ENCODE measurements around the gene TTC16.
"Not testable (repeated sequence)": the region's sequence is repeated elsewhere in the genome, so short reads cannot be mapped to it uniquely, and the experiment has no call there.

The TTC16 gene

DNA sequence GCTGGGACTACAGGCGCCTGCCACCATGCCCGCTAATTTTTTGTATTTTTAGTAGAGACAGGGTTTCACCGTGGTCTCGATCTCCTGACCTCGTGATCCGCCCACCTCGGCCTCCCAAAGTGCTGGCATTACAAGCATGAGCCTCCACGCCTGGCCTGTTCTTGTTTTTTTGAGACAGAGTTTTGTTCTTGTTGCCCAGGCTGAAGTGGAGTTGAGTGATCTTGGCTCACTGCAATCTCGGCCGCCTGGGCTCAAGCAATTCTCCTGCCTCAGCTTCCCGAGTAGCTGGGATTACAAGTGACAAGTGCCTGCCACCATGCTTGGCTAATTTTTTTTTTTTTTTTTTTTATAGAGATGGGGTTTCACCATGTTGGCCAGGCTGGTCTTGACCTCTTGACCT, 40.9 kb downstream of the TTC16 start:
- peaks cover 16% of the 10 kb centered on the region for H3K4me1 Mint-ChIP-seq
- not testable (repeated sequence) for H3K27ac Mint-ChIP-seq (ENCODE audit: low read depth); H3K9me3 Mint-ChIP-seq; DNase-seq (ENCODE audit: low spot score in 2 of 2); ATAC-seq (replicated peaks; ENCODE audit: extremely low read depth, poor library complexity, severe bottlenecking); H3K27me3 Mint-ChIP-seq; H3K4me3 Mint-ChIP-seq
- peaks cover 37% of the 10 kb centered on the region for H3K36me3 Mint-ChIP-seq (ENCODE audit: insufficient read depth)

DNA sequence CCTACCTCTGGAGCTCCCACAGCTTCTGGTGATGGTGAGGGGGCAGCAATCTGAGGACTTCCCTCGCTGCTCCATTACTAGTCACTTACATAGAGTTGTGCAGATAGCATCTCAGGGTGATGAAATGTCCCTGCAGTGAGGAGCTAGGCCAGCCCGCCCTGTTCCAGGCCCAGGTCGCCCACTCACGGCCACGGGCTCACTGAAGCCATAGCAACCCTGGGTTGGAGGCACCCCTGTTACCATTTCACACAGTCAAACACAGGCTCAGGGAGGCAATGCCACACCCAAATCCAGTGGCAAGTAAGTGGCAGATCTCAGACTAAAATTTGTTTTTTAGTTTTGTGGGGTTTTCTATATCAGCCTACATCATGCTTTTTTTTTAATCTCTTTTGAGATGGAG, 43.0 kb downstream of the TTC16 start:
- Mint-ChIP-seq H3K27me3 (no peaks in the 10 kb centered on the region), H3K36me3 (ENCODE audit: insufficient read depth) (peaks cover 37% of the 10 kb centered on the region), H3K4me1 (peaks cover 23% of the 10 kb centered on the region), H3K4me3 (no peak overlapping the region), H3K27ac (ENCODE audit: low read depth) (peak overlapping the region; percentile 77), H3K9me3 (no peaks in the 10 kb centered on the region)
- DNase-seq (ENCODE audit: low spot score in 2 of 2) (no peak), ATAC-seq (replicated peaks; ENCODE audit: extremely low read depth, poor library complexity, severe bottlenecking) (no peak)

DNA sequence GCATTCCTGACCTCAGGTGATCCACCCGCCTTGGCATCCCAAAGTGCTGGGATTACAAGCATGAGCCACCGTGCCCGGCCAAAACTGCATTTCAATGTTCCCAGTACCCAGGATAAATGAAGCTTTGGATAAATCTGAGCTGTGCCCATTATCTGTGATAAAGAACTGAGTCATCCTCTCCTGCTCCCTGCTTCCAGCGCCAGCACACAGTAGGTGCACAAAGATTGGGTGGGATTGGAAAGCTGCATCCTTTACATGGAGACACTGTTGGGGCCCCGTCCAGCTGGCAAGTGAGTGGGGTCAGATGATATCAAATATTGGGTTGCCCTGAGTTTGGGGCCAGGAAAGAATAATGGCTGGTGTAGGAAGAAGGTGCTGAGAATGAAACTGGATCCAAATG, 45.2 kb downstream of the TTC16 start:
- no peaks in the 10 kb centered on the region for H3K9me3 Mint-ChIP-seq
- ATAC-seq (replicated peaks; ENCODE audit: extremely low read depth, poor library complexity, severe bottlenecking) (no peak), DNase-seq (ENCODE audit: low spot score in 2 of 2) (no peak)
- H3K4me1 Mint-ChIP-seq = peaks cover 43% of the 10 kb centered on the region
- no peak overlapping the region for H3K27ac Mint-ChIP-seq (ENCODE audit: low read depth)
- H3K36me3 Mint-ChIP-seq (ENCODE audit: insufficient read depth) = peaks cover 39% of the 10 kb centered on the region
- H3K4me3 Mint-ChIP-seq = no peak overlapping the region
- no peaks in the 10 kb centered on the region for H3K27me3 Mint-ChIP-seq

DNA sequence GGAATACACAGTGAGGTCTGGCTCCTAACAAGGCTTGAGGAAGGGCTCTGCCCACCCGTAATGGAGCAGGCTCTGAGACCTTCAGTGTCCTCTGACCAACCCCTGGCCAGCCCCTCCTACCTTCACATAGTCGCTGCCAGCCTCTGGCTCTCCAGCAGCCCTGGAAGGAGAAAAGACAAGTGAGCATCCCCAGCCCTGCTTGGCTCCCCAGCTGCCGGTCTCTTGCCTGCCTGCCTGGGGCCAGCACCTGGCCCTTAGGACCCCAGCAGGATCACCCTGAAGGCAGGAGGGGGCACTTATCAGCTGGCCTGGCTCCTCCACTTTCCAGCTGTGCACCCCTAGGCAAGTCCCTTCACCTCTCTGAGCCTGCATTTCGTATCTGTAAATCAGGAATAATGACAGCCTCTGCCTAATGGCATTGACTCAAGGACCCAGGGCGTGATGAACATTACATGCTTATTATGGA, 45.6 kb downstream of the TTC16 start:
- no peak for DNase-seq (ENCODE audit: low spot score in 2 of 2)
- Mint-ChIP-seq H3K27me3 (no peaks in the 10 kb centered on the region), H3K36me3 (ENCODE audit: insufficient read depth) (peaks cover 41% of the 10 kb centered on the region), H3K9me3 (no peaks in the 10 kb centered on the region), H3K27ac (ENCODE audit: low read depth) (peak overlapping the region; percentile 96), H3K4me3 (no peak overlapping the region), H3K4me1 (peaks cover 48% of the 10 kb centered on the region)
- no peak for ATAC-seq (replicated peaks; ENCODE audit: extremely low read depth, poor library complexity, severe bottlenecking)

GRCh38 chr9:127762111-127762676, 46.3 kb downstream of the TTC16 start:
- no peak for DNase-seq (ENCODE audit: low spot score in 2 of 2)
- Mint-ChIP-seq H3K36me3 (ENCODE audit: insufficient read depth) (peaks cover 37% of the 10 kb centered on the region), H3K27ac (ENCODE audit: low read depth) (peak overlapping the region; percentile 96), H3K4me3 (no peak overlapping the region), H3K9me3 (no peaks in the 10 kb centered on the region), H3K27me3 (no peaks in the 10 kb centered on the region), H3K4me1 (peaks cover 55% of the 10 kb centered on the region)
- no peak for ATAC-seq (replicated peaks; ENCODE audit: extremely low read depth, poor library complexity, severe bottlenecking)

DNA sequence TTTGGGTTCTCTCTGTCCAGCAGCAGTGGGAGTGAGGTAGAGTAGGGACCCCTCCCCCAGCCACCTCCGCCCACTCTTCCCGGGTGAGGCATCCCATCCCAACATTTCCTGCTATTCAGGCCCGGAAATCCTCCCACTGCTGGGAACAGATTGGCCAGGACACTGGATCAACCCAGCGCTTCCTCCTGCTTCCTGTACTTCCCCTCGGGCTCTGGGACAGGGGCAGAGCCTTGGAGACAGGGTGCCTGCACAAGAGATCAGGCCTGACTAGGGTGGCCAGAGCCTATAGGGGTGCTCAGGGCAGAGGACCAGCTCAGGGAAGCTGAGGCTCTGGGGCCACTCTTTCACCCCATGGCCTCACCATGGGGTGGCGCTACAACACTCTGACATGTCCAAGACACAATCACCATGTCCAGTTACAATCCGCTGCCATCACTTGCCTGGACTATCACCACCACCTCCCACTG, 48.1 kb downstream of the TTC16 start:
- Mint-ChIP-seq H3K9me3 (no peaks in the 10 kb centered on the region), H3K27ac (ENCODE audit: low read depth) (peak overlapping the region; percentile 96), H3K4me1 (peaks cover 64% of the 10 kb centered on the region), H3K36me3 (ENCODE audit: insufficient read depth) (peaks cover 39% of the 10 kb centered on the region), H3K27me3 (no peaks in the 10 kb centered on the region), H3K4me3 (peak overlapping the region; percentile 20)
- DNase-seq (ENCODE audit: low spot score in 2 of 2) = no peak
- no peak for ATAC-seq (replicated peaks; ENCODE audit: extremely low read depth, poor library complexity, severe bottlenecking)

DNA sequence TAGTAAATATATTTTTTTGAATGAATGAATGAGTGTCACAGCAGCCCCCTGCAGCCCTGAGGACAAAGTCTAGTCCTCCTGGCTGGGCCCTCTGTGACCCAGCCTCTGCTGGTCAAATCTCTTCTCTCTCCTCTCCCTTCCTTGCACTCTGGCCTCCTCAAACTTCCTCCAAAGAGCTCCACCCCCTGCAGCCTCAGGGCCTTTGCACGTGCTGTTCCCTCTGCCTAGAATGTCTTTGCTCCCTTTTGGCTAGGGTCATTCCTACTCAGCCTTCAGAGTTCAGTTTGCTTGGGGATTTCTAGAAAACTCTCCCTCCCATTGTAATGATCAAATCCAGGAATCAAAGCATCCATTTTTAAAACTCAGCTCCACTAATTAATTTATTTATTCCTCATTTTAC, 49.5 kb downstream of the TTC16 start:
- peaks cover 75% of the 10 kb centered on the region for H3K4me1 Mint-ChIP-seq
- H3K36me3 Mint-ChIP-seq (ENCODE audit: insufficient read depth) = peaks cover 31% of the 10 kb centered on the region
- no peaks in the 10 kb centered on the region for H3K27me3 Mint-ChIP-seq

GRCh38 chr9:127767410-127767809, 51.5 kb downstream of the TTC16 start:
- Mint-ChIP-seq H3K27me3 (no peaks in the 10 kb centered on the region), H3K4me1 (peaks cover 85% of the 10 kb centered on the region), H3K9me3 (no peaks in the 10 kb centered on the region), H3K27ac (ENCODE audit: low read depth) (peak overlapping the region; percentile 96), H3K36me3 (ENCODE audit: insufficient read depth) (peaks cover 35% of the 10 kb centered on the region), H3K4me3 (peak overlapping the region; percentile 68)
- ATAC-seq (replicated peaks; ENCODE audit: extremely low read depth, poor library complexity, severe bottlenecking) (no peak), DNase-seq (ENCODE audit: low spot score in 2 of 2) (no peak)

More for the DNA sequence above, 49.5 kb downstream of the TTC16 start:
- Mint-ChIP-seq H3K9me3 (no peaks in the 10 kb centered on the region), H3K27ac (ENCODE audit: low read depth) (peak overlapping the region; percentile 96), H3K4me3 (no peak overlapping the region)
- no peak for DNase-seq (ENCODE audit: low spot score in 2 of 2)
- no peak for ATAC-seq (replicated peaks; ENCODE audit: extremely low read depth, poor library complexity, severe bottlenecking)

- Mint-ChIP-seq H3K4me3 (peak overlapping the region; percentile 68), H3K9me3 (no peaks in the 10 kb centered on the region), H3K4me1 (peaks cover 82% of the 10 kb centered on the region), H3K27ac (ENCODE audit: low read depth) (peak overlapping the region; percentile 96), H3K36me3 (ENCODE audit: insufficient read depth) (peaks cover 40% of the 10 kb centered on the region), H3K27me3 (no peaks in the 10 kb centered on the region)
- DNase-seq (ENCODE audit: low spot score in 2 of 2) (no peak), ATAC-seq (replicated peaks; ENCODE audit: extremely low read depth, poor library complexity, severe bottlenecking) (no peak)
These were observed 52.0 kb downstream of the TTC16 start for GRCh38 chr9:127767909-127768331.

GRCh38 chr9:127768698-127769097, 52.8 kb downstream of the TTC16 start:
- H3K4me3 Mint-ChIP-seq = peak overlapping the region; percentile 68
- peak overlapping the region; percentile 96 for H3K27ac Mint-ChIP-seq (ENCODE audit: low read depth)
- H3K36me3 Mint-ChIP-seq (ENCODE audit: insufficient read depth) = peaks cover 48% of the 10 kb centered on the region

GRCh38 chr9:127769101-127769500, 53.2 kb downstream of the TTC16 start:
- peak overlapping the region; percentile 68 for H3K4me3 Mint-ChIP-seq
- H3K4me1 Mint-ChIP-seq = peaks cover 77% of the 10 kb centered on the region
- H3K27ac Mint-ChIP-seq (ENCODE audit: low read depth) = peak overlapping the region; percentile 96
- no peaks in the 10 kb centered on the region for H3K27me3 Mint-ChIP-seq
- ATAC-seq (replicated peaks; ENCODE audit: extremely low read depth, poor library complexity, severe bottlenecking) (no peak), DNase-seq (ENCODE audit: low spot score in 2 of 2) (no peak)
- H3K36me3 Mint-ChIP-seq (ENCODE audit: insufficient read depth) = peaks cover 52% of the 10 kb centered on the region
- H3K9me3 Mint-ChIP-seq = no peaks in the 10 kb centered on the region

More at GRCh38 chr9:127768698-127769097, 52.8 kb downstream of the TTC16 start:
- H3K4me1 Mint-ChIP-seq = peaks cover 78% of the 10 kb centered on the region
- no peaks in the 10 kb centered on the region for H3K9me3 Mint-ChIP-seq
- DNase-seq (ENCODE audit: low spot score in 2 of 2) = no peak
- no peaks in the 10 kb centered on the region for H3K27me3 Mint-ChIP-seq
- no peak for ATAC-seq (replicated peaks; ENCODE audit: extremely low read depth, poor library complexity, severe bottlenecking)

- Mint-ChIP-seq H3K9me3 (no peaks in the 10 kb centered on the region), H3K4me1 (peaks cover 71% of the 10 kb centered on the region), H3K4me3 (peak overlapping the region; percentile 87), H3K27me3 (no peaks in the 10 kb centered on the region), H3K27ac (ENCODE audit: low read depth) (peak overlapping the region; percentile 96), H3K36me3 (ENCODE audit: insufficient read depth) (peaks cover 55% of the 10 kb centered on the region)
- ATAC-seq (replicated peaks; ENCODE audit: extremely low read depth, poor library complexity, severe bottlenecking) (no peak), DNase-seq (ENCODE audit: low spot score in 2 of 2) (no peak)
These were observed 54.2 kb downstream of the TTC16 start for GRCh38 chr9:127769929-127770582.

DNA sequence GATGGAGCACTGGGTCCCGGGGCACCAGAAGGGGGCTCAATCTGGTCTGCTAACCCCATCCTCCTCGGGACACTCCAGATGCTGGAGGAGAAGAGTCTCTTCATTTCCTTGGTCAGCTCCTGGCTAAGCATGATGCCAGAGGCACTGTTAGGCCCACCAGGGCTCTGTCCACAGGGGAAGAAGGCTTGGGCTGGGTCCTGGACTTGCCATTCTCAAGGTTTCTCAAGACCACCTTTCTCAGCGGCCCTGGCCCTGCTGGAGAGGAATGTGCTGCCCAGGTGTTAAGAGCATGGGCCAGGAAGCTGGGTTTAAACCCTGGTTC, 54.7 kb downstream of the TTC16 start:
- Mint-ChIP-seq H3K36me3 (ENCODE audit: insufficient read depth) (peaks cover 55% of the 10 kb centered on the region), H3K4me1 (peaks cover 66% of the 10 kb centered on the region), H3K9me3 (no peaks in the 10 kb centered on the region), H3K27me3 (no peaks in the 10 kb centered on the region), H3K4me3 (peak overlapping the region; percentile 87), H3K27ac (ENCODE audit: low read depth) (peak overlapping the region; percentile 96)
- DNase-seq (ENCODE audit: low spot score in 2 of 2) (no peak), ATAC-seq (replicated peaks; ENCODE audit: extremely low read depth, poor library complexity, severe bottlenecking) (no peak)
